Panc1 (cell line): ENCODE results near the gene C17orf100.

ENCODE experiments used
- CTCF ChIP-seq: fragments of 450-650 bp; IDR thresholded peaks from 2 replicates; pipeline ENCODE4 v1.5.1; 2017; ENCODE audit warnings: mild to moderate bottlenecking
- POLR2AphosphoS5 ChIP-seq: IDR thresholded peaks from 2 replicates; pipeline ENCODE4 v1.6.1; 2012; ENCODE audit warnings: mild to moderate bottlenecking, low read depth, low read length, moderate library complexity
- REST ChIP-seq, 2 experiments: IDR thresholded peaks; 2 replicates each; pipeline ENCODE4 v1.6.1; 2011 to 2012; ENCODE audit warnings: low read depth in 2 of 2, control low read depth in 1 of 2, low read length in 1 of 2, mild to moderate bottlenecking in 1 of 2, moderate library complexity in 1 of 2; ENCODE audit not compliant: insufficient read depth in 1 of 2
- SIN3A ChIP-seq: IDR thresholded peaks from 2 replicates; pipeline ENCODE4 v1.6.1; 2012; ENCODE audit warnings: low read depth, mild to moderate bottlenecking, low read length, moderate library complexity, borderline replicate concordance; ENCODE audit not compliant: insufficient read depth
- TCF7L2 ChIP-seq: IDR thresholded peaks from 2 replicates; pipeline ENCODE4 v1.6.1; 2011; ENCODE audit warnings: mild to moderate bottlenecking, low read depth, low read length, inconsistent platforms

- no peak for TF ChIP-seq CTCF
- no peak for TF ChIP-seq POLR2AphosphoS5
- no peak for TF ChIP-seq SIN3A
- no peak for TF ChIP-seq TCF7L2
- TF ChIP-seq REST (IDR thresholded peaks at IDR 0.05; ENCODE audit: insufficient read depth in 1 of 2, low read depth in 2 of 2, low read length in 1 of 2), result no peak
Observed at GRCh38 chr17:6702567-6703215, 51.1 kb downstream of the C17orf100 start.
